GM21381 (cell line): ENCODE data around the gene RGS9BP.
"Not testable (repeated sequence)": the region's sequence is repeated elsewhere in the genome, so short reads cannot be mapped to it uniquely, and the experiment has no call there.

Source experiments
- ATAC-seq: cut with Tn5 transposase; IDR thresholded peaks from one replicate; pipeline ENCODE4 v1.9.1; 2021; ENCODE audit warnings: mild to moderate bottlenecking, moderate library complexity; ENCODE audit not compliant: unreplicated experiment

RGS9BP gene, protein sequence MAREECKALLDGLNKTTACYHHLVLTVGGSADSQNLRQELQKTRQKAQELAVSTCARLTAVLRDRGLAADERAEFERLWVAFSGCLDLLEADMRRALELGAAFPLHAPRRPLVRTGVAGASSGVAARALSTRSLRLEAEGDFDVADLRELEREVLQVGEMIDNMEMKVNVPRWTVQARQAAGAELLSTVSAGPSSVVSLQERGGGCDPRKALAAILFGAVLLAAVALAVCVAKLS

DNA sequence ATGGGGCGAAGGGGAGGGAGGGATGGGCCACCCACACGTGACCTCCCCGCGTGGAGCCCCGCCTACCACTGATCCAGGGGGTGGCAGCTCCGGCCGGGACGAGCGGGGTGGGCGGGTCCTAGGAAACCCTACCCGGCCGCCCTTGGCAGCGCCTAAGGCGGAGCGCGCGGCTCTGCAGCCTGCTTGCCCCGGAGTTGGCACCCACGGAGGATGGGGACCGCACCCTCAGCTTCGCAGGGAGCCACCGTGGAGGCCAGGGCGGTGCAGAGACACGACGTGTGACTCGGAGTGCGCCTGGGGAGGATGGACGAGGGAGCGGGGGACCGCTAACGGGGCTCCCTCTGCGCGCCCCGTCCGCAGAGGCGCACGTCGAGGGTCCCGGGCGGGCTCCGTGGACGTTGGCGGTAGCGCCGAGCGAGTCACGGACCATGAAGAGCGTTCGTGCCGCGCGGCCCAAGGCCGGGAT, at the start of gene RGS9BP:
TSS of gene RGS9BP (plus strand) at position 129 of the 466 bp plus-strand sequence. CDS start 416 bp downstream, outside the sequence.
- no peak for ATAC-seq

DNA sequence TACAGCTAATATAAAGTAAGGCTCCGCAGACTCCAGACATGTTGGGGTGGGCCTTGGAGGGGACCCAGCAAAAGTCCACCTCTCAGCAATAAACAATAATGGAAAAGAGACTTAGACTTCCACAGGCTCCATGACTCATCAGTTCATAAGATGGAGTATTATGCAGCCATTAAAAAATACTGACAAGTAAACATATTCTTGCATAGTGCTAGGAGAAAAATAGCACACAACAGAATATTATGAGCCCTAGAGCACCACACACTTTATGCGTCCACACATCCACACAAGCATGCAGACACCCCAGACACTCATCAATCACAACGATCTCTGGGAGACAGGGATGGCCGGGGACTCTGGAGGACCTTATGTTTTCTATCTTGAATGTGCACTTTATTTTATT, 48.7 kb upstream of the RGS9BP start:
- no peak for ATAC-seq

DNA sequence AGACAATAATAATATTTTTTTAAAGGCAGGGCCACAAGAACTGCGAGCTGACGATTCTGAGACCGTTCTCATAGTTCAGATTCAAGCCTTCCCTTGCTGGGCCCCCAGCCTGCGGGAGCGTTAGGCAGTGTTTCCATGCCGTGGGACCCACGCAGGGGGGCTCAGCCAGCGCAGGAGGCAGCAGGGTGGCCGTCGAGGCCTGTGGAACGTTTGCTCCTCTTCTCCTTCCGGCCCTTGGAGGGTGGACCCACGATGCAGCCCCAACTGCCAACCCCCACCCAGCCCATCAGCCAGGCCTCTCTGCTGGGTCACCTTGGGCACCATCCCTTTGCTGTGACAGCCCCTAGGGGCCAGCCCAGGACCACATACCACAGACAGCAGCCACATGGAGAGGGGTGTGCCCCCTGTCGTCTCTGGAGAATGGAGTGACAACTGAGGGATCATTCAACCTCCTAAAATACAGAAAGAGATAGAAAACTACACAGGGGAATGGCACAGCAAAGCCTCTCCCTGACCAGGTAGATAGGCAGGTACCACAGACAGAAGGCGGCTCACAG, 47.9 kb upstream of the RGS9BP start:
- no peak for ATAC-seq

DNA sequence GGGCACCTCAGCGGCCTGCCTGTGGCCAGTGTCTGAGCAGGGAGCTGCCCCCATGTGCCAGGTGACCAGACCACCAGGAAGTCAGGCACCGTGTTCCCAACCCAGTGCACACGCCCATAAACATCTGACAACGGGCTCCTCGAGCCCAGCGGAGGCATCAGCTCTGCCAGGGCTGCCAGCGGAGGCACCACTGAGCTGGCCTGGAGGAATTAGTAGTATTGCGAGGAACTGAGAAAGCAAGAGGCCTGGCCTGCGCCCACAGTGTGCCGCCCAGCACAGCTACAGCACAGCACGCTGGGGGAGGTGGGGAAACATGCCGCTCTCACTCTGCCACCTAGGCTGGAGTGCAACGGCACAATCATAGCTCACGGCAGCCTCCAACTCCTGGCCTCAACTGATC, 45.3 kb upstream of the RGS9BP start:
- no peak for ATAC-seq

DNA sequence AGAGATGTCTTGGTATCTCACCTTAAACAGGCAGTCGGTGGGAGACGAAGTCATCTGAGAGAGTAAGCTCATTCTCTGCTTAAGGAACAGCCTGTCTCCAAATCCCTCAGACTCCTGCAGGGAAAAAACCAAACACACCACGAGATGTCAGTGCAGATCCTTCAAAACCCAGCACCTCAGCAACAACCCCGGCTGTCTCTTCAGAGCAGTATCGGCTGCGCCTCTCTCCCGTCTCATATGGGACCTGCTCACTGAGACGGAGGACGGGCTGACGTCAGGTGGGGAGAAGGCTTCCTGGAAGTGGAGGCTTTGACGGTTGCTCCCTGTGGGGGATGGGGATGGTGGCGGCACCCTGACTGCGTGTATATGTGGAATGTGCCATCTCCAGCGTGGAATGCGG, 44.3 kb upstream of the RGS9BP start:
- ATAC-seq: no peak

DNA sequence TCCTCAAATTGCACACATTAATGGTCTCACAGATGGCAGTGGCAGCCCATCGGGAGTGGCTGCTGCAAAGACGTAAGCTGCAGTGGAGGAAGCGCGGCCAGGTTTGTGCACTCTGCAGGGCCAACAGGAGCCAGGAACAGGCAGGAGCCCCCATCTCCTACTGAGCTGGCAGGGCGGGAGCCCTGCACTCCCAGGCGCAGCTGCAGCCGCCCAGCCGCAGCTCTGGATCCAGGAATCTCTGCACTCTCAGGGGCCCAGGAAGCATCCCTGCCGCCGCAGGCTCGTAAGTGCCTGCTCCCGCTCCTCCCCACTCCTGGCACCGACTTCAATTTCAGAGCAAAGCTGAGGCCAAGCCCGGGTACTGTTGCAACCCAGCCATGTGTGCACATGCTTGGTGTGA, 38.2 kb upstream of the RGS9BP start:
- ATAC-seq: no peak

DNA sequence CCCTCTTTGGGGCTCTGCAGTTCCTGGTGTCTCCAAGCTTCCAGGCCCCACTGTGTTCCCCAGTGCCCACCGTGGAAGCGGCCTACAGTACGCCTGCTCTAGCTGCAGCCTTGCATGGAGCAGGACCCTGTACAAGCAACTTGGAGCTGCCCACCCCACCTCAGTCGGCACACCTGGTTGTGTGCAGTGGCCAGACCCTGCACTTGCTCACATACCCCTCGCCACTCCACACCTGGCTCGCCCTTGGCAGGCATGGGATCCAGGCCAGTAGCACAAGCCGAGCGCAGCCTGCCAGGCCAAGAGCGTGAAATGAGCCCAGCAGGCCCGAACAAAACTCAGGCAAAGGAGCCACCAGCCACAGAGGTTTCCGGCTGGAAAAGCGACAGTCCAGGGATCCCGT, 37.0 kb upstream of the RGS9BP start:
- no peak for ATAC-seq

DNA sequence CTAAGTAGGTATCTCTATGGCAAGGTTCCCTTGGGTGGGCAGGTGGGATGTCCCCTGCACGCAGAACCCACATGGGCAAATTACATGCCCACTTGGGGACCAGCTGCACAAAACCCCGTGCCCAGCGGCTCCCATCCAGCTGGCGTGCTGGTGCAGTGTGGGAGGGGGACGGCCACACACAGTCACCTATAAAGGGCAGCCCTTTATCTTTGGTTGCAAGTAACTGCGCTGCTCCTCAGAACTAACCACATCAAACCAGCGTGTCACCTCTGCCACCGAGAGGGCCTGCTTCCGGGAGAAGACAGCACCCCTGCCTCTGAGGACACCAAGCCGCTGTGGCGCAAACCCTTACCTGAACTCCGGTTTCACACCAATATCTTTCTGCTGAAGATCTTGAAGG, 32.9 kb upstream of the RGS9BP start:
- ATAC-seq: no peak

DNA sequence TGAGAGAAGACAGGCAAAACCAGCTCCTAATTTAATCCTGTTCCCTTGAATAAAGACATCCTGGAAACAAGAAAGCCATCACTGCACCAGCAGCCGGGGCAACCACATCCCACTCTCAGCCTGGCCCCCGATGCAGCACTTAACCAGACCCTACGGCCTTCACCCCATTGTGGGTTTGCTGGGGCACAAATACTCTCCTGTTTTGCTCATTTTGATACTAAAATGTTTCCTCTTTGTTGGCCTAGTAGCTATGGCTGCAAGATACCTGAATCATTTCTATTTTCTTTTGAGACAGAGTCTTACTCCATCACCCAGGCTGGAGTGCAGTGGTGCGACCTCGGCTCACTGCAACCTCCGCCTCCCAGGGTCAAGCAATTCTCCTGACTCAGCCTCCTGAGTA, 29.1 kb upstream of the RGS9BP start:
- no peak for ATAC-seq

DNA sequence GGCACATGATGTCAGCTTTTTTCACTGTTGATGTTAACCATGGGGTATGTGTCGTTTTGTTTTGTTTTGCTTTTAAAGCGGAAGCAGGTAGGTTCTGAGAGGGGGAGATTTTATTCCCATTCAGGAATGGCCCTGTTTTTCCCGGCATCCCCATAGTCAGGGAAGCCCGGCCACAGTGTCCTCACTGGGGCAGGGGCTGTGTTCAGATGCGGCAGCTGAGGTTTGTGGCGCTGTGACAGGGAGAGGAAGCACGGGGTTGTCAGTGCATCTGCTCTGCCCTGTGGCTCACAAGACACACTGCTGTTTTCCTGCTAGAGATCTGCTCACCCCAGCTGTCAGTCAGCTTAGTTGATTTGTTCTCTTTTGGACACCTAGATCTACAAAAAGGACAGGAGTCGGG, 28.3 kb upstream of the RGS9BP start:
- no peak for ATAC-seq

DNA sequence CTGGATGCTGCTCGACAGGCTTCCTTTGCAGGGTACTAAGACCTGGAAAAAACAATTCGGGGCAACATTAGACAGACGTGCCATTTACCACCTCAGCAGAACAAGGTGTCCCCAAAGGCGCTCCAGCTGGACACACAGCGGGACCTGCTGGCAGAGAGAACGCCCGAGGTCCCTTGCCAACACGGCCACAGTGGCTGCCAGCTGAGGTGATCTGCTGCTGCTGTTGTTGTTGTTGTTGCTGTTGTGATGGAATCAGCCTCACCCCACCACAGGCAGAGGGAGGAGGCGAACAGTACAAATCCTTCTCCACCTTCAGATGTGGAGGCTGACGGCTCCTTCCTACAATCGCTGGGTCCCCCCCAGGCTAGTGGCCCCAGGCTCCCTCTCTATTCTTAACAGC, 25.9 kb upstream of the RGS9BP start:
- ATAC-seq: no peak

DNA sequence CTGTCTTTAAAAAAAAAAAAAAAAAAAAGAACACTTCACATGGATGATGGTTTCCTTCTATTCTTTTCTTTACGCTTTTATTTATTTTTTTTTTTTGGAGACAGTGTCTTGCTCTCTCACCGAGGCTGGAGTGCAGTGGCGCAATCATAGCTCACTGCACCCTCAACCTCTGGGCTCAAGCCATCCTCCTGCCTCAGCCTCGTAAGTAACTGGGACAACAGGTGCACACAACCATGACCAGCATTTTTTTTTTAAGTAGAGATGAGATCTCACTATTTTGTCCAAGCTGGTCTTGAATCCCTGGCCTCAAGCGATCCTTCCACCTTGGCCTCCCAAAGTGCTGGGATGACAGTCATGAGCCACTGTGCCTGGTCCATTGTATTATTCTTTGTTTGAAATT, 25.0 kb upstream of the RGS9BP start:
- ATAC-seq: no peak

DNA sequence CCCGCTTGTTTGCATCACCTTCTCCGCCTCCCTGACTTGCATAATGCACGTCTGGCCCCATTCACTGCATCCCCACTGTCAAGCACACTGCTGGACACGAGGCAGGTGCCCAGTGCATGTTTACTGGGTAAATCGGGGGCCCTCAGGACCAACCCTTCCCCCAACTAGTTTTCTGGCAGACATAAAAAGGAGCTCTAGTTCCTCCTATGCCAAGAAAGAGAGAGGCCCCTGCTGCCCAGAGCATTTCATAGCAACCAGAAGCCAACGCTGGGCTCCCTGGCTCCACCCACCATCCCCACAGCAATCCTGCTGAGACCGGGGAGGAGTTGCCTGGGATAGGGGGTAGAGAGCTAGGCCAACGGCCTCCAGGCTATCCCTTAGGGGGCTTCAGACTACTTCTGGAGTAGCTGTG, 23.9 kb upstream of the RGS9BP start:
- no peak for ATAC-seq

DNA sequence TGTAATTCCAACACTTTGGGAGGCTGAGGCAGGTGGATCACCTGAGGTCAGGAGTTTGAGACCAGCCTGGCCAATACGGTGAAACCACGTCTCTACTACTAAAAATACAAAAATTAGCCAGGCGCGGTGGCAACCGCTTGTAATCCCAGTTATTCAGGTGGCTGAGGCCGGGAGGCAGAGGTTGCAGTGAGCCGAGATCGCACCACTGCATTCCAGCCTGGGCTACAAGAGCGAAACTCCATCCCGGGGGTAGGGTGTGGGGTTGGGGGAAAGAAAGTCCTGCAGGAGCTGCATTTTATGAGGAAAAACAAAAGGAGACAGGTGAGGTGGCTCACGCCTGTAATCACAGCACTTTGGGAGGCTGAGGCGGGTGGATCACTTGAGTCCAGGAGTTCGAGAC, 23.3 kb upstream of the RGS9BP start:
- not testable (repeated sequence) for ATAC-seq

DNA sequence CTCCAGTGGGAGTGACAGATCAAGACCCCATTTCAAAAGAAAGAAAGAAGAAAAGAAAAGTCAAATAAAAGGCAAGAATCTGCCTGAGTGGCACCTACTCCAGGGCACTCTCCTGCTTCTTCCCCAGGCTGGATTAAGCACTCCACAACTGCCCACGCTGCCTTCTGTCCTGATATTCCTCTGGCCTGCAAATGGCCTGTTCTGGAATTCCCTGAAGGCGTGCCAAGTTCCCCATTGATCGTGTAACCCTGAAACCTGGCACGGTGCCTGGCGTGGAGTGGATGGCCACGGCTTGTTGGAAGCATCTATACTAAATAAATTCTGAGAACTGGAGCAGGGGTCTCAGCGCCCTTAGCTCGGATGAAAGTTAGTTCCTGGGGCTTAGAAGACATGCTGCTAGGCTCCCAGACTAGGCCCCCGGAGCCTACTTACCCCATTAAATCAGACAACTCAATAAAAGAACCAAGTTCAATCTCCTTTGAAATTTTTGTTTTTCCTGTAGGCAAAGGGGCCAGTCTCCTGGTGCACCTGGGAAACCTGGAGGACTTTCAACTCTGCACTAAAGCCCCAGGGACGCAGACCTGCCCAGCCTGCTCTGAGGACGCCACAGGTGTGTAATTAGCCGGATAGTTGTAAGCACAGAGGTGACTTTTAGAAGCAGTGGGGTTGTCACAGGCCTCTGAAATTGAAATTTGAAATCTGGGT, 22.6 kb upstream of the RGS9BP start:
- no peak for ATAC-seq

DNA sequence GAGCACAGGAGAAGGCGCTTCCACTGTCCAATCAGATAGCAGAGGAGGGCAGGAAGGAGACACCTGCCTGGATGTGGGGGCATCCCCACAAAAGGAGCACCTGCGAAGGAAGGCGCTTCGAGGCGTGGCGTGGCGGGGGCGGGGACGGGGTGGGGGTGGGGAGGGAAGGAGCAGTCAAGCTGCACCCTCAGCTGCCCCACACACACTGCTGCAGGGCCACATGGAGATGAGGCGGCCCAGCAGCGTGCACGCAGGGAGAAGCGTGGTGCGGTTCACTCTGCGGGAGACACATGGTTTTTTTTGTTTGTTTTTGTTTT, 22.1 kb upstream of the RGS9BP start:
- ATAC-seq: no peak

DNA sequence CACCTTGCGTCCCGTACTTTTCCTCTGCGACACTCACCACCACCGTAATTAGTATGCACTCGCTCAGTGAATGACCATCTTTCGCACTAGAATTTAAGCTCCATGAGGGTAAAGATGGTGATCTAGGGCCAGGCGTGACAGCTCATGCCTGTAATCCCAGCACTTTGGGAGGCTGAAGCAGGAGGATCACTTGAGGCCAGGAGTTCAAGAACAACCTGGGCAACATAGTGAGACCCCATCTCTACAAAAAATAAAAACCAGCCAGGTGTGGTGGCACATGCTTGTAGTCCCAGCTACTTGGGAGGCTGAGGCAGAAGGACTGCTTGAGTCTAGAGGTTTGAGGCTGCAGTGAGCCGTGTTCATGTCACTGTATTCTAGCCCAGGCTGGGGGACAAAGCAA, 19.3 kb upstream of the RGS9BP start:
- not testable (repeated sequence) for ATAC-seq

DNA sequence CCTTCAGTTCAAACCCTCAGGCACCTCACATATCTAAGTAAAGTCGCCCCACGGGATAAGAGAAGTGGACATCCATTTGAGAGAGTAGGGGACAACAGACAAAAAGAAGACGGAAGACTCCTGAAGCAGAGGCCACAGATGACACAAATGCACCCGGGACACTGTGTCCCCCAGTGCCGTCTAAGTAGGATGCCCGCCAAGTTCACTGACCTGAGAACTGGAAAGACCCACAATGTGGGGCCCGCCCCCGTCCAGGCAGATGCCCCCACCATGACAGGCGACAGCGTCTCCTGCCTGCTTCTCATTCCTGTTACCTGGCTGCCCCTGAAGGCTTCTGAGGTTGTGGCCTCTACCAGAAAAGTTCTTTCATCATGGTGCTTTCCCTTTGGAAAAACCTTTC, 17.6 kb upstream of the RGS9BP start:
- no peak for ATAC-seq

DNA sequence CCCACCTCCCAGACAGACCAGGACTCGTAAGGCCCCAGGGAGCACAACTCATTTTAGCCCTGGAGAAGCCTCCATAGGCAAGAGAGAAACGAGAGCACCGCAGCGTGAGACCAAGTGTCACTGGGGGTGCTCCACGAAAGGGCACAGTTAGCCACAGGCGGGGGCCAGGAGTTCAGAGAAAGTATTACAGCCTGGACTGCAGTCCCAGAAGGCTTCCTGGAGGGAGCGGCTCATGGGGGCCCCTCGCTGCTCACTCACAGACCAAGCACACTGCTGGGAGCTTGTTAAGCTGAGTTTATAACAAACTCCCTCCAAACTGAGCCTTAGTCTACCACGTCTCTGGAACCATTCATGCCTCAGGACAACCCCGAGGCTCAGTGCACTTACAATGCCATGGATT, 17.1 kb upstream of the RGS9BP start:
- no peak for ATAC-seq

DNA sequence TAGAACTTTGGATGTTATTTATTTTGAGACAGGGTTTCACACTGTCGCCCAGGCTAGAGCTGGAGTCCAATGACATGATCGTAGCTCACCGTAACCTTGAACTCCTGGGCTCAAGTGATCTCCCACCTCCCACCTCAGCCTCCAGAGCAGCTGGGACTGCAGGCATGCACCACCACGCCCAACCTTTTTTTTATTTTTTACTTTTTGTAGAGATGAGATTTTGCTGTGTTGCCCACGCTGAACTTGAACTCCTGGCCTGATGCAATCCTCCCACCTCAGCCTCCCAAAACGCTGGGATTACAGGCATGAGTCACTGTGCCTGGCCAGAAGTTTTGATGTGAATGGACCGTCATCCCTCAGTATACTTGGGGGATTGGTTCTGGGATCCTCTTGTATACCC, 14.3 kb upstream of the RGS9BP start:
- no peak for ATAC-seq

DNA sequence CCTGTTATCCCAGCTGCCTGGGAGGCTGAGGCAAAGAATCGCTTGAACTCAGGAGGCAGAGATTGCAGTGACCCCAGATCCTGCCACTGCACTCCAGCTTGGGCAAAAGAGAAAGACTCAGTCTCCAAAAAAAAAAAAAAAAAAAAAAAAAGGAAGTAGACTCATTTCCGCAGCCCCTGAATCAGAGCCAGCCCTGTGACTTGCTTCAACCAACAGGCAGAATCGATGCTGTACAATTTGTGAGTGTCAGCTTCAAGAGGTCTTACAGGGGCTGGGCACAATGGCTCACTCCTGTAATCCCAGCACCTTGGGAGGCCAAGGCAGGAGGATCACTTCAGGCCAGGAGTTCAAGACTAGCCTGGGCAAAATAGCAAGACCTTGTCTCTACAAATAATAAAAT, 13.5 kb upstream of the RGS9BP start:
- ATAC-seq: no peak

DNA sequence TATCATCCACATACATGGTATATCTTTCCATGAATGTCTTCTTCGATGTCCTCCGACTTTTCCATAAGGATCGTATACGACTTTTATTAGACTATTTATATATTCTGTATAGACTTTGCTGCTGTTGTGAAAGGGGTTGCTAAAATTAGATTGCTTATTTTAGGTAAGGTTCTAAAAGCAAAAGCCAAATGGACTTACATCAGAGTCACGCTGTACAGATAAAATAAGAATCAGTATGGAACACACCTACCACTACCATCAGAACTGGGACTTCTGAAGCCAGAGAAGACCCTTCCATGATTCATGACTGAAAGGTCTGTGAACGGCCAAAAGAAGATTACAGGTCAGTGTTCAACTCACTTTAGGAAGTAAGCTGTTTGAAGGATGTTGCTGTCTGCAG, 9.6 kb upstream of the RGS9BP start:
- ATAC-seq: no peak

DNA sequence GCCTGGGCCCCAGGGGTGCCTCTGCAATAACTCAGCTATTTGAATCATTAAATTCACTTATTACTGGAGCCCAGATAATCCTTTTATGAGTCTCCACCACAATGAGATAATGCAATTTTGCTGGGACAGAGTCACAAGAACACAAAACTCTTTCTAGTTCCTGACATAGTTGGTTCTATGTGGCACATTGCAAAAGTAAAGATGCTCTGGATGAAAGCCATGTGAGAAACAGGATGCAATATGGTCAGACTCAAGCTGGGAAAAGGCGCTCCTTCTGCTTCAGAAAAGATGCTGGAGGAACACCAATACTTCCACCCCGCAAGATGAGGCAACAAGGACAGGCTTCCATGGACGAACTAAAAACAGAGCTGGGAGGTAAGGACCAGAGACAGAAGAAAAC, 6.3 kb upstream of the RGS9BP start:
- ATAC-seq: no peak
